Muscle of leg (tissue), 11 donors: Measurements from ENCODE around the gene CLNK. TPM values are rescaled to one million over a fixed set of nuclear protein-coding genes. Genes with fewer than 3 reads are reported as not detected.
A peak's percentile ranks its signal among the peaks of the same experiment; 100 is the strongest.
"Not testable (repeated sequence)": the region's sequence is repeated elsewhere in the genome, so short reads cannot be mapped to it uniquely, and the experiment has no call there.

Experiments
- DNase-seq: peaks from one replicate; pipeline ENCODE4 v3.0.0; 2013
- H3K27ac ChIP-seq: one replicate; pipeline ENCODE4 v1.5.1; 2013; ENCODE audit warnings: mild to moderate bottlenecking, low read length, control low read depth
- H3K27me3 ChIP-seq: one replicate; pipeline ENCODE4 v1.6.1; 2013; ENCODE audit warnings: low read length; ENCODE audit not compliant: control insufficient read depth, insufficient read depth
- H3K36me3 ChIP-seq: one replicate; pipeline ENCODE4 v1.6.1; 2013; ENCODE audit warnings: low read length; ENCODE audit not compliant: control insufficient read depth, insufficient read depth
- H3K4me1 ChIP-seq: one replicate; pipeline ENCODE4 v1.6.1; 2013; ENCODE audit warnings: low read length; ENCODE audit not compliant: control insufficient read depth, insufficient read depth
- H3K4me3 ChIP-seq: one replicate; pipeline ENCODE4 v1.5.1; 2013; ENCODE audit warnings: low read length, control low read depth
- H3K9me3 ChIP-seq: replicated peaks from 2 replicates; pipeline ENCODE4 v1.6.1; 2013; ENCODE audit warnings: low read depth, low read length; ENCODE audit not compliant: control insufficient read depth
- WGBS: methylation state at CpG from one replicate; pipeline ENCODE4 v1.1.5; 2013; ENCODE audit warnings: missing lambda C conversion rate; ENCODE audit not compliant: insufficient coverage; 5-methylcytosine and 5-hydroxymethylcytosine counted together
- polyA plus RNA-seq, 8 donors: library from polyadenylated mRNA; unstranded; fragments of 120-200 nt; gene quantifications; one replicate each; pipeline versions ENCODE4 v1.2.1 to v1.2.3, GENCODE V29; 2013; ENCODE audit warnings: inconsistent platforms in 1 of 8, low replicate concordance in 1 of 8; ENCODE audit not compliant: insufficient read length in 8 of 8, insufficient read depth in 1 of 8
- total RNA-seq: library from RNA; stranded (reverse); fragments of 120-200 nt; gene quantifications from one replicate; pipeline ENCODE4 v1.2.4, GENCODE V29; 2013

The CLNK gene
- total and polyA plus RNA-seq, 9 donors, result 0.04 to 0.32 (median 0.21) TPM; not detected in 1

GRCh38 chr4:10574553-10574952 is 110.0 kb downstream of the CLNK start:
- H3K4me1 ChIP-seq, H3K36me3 ChIP-seq, H3K9me3 ChIP-seq, DNase-seq, H3K27ac ChIP-seq, H3K4me3 ChIP-seq, H3K27me3 ChIP-seq: not testable (repeated sequence)
- WGBS, result 93% methylated on average over 4 of the region's 8 CpGs

GRCh38 chr4:10571909-10572308 is 112.7 kb downstream of the CLNK start:
- no peaks in the 10 kb centered on the region for H3K9me3 ChIP-seq
- no peak for DNase-seq
- no peaks in the 10 kb centered on the region for H3K27me3 ChIP-seq
- no peaks in the 10 kb centered on the region for H3K36me3 ChIP-seq
- H3K4me1 ChIP-seq, result no peaks in the 10 kb centered on the region
- WGBS, result no CpG with 5 or more reads among the region's 2 CpGs
- H3K4me3 ChIP-seq, result no peak overlapping the region
- no peak overlapping the region for H3K27ac ChIP-seq

GRCh38 chr4:10569491-10569890 is 115.1 kb downstream of the CLNK start:
- no peak overlapping the region for H3K4me3 ChIP-seq
- WGBS, result no CpG with 5 or more reads among the region's 2 CpGs

GRCh38 chr4:10567766-10568165 is 116.8 kb downstream of the CLNK start:
- Histone ChIP-seq H3K4me3 (no peak overlapping the region), H3K27me3 (no peaks in the 10 kb centered on the region), H3K36me3 (no peaks in the 10 kb centered on the region), H3K9me3 (no peaks in the 10 kb centered on the region), H3K4me1 (no peaks in the 10 kb centered on the region), H3K27ac (no peak overlapping the region)
- DNase-seq, result no peak

More at GRCh38 chr4:10569491-10569890, 115.1 kb downstream of the CLNK start:
- no peaks in the 10 kb centered on the region for H3K36me3 ChIP-seq
- H3K27me3 ChIP-seq, result no peaks in the 10 kb centered on the region
- H3K27ac ChIP-seq, result no peak overlapping the region
- no peak for DNase-seq
- no peaks in the 10 kb centered on the region for H3K9me3 ChIP-seq
- H3K4me1 ChIP-seq, result no peaks in the 10 kb centered on the region

- H3K4me1 ChIP-seq, result no peaks in the 10 kb centered on the region
- H3K27ac ChIP-seq, result no peak overlapping the region
- no peak overlapping the region for H3K4me3 ChIP-seq
- H3K9me3 ChIP-seq, result no peaks in the 10 kb centered on the region
- DNase-seq, result no peak
- no peaks in the 10 kb centered on the region for H3K27me3 ChIP-seq
- no peaks in the 10 kb centered on the region for H3K36me3 ChIP-seq
- WGBS, result 69% methylated on average over 2 of the region's 5 CpGs
Observed at GRCh38 chr4:10565166-10565780, 119.3 kb downstream of the CLNK start.

- no peak overlapping the region for H3K27ac ChIP-seq
- H3K4me3 ChIP-seq, result no peak overlapping the region
- no peaks in the 10 kb centered on the region for H3K36me3 ChIP-seq
- DNase-seq, result peak; percentile 72
- no peaks in the 10 kb centered on the region for H3K27me3 ChIP-seq
- H3K4me1 ChIP-seq, result no peaks in the 10 kb centered on the region
- no peaks in the 10 kb centered on the region for H3K9me3 ChIP-seq
- WGBS, result no CpG with 5 or more reads among the region's 6 CpGs
Observed at GRCh38 chr4:10554694-10555093, 129.9 kb downstream of the CLNK start.

- no CpG with 5 or more reads among the region's 2 CpGs for WGBS
- no peak overlapping the region for H3K4me3 ChIP-seq
- H3K9me3 ChIP-seq, result no peaks in the 10 kb centered on the region
Observed at GRCh38 chr4:10554121-10554520, 130.4 kb downstream of the CLNK start.

GRCh38 chr4:10552591-10553280 is 131.8 kb downstream of the CLNK start:
- WGBS, result 100% methylated on average over 1 of the region's 13 CpGs
- Histone ChIP-seq H3K4me1 (no peaks in the 10 kb centered on the region), H3K9me3 (no peaks in the 10 kb centered on the region), H3K27me3 (no peaks in the 10 kb centered on the region), H3K36me3 (no peaks in the 10 kb centered on the region), H3K4me3 (no peak overlapping the region), H3K27ac (no peak overlapping the region)
- no peak for DNase-seq

More at GRCh38 chr4:10554121-10554520, 130.4 kb downstream of the CLNK start:
- H3K27ac ChIP-seq, result no peak overlapping the region
- no peaks in the 10 kb centered on the region for H3K27me3 ChIP-seq
- H3K36me3 ChIP-seq, result no peaks in the 10 kb centered on the region
- no peaks in the 10 kb centered on the region for H3K4me1 ChIP-seq
- no peak for DNase-seq

- Histone ChIP-seq H3K4me1 (no peaks in the 10 kb centered on the region), H3K4me3 (no peak overlapping the region), H3K27ac (no peak overlapping the region), H3K27me3 (no peaks in the 10 kb centered on the region), H3K36me3 (no peaks in the 10 kb centered on the region), H3K9me3 (no peaks in the 10 kb centered on the region)
- DNase-seq, result no peak
- WGBS, result 67% methylated on average over 2 of the region's 5 CpGs
Observed at GRCh38 chr4:10535912-10536311, 148.7 kb downstream of the CLNK start.

GRCh38 chr4:10534820-10535219 is 149.7 kb downstream of the CLNK start:
- Histone ChIP-seq H3K36me3 (no peaks in the 10 kb centered on the region), H3K9me3 (no peaks in the 10 kb centered on the region), H3K4me1 (no peaks in the 10 kb centered on the region), H3K27me3 (no peaks in the 10 kb centered on the region), H3K27ac (no peak overlapping the region), H3K4me3 (no peak overlapping the region)
- DNase-seq, result no peak
- no CpG with 5 or more reads among the region's 6 CpGs for WGBS
